Measurements from ENCODE around the gene BCAM.

DNA sequence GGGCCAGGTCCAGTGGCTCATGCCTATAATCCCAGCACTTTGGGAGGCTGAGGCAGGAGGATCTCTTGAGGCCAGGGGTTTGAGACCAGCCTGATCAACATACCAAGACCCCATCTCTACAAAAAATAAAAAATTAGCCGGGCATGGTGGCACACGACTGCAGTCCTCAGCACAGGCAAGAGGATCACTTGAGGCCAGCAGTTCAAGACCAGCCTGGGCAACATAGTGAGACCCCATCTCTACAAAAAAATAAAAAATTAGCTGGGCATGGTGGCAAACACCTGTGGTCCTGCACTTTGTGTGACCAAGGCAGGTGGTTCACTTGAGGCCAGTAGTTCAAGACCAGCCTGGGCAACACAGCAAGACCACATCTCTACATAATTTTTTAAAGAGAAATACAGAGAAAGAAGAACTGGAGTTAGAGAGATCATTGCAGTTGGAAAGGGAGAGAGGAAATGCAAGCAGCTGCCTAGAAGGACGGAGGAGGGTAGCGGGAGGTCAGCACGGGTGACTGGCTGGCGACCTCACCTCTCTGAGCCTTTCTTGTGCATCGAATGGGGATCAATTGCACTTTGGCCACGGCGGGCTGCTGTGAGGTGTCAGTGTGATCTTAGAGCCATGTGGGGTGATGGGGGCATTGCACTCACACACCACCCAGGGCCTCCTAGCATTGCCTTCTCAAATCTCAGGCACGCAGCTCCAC is 13.9 kb downstream of the BCAM start:
- TF ChIP-seq, protein P1, sequence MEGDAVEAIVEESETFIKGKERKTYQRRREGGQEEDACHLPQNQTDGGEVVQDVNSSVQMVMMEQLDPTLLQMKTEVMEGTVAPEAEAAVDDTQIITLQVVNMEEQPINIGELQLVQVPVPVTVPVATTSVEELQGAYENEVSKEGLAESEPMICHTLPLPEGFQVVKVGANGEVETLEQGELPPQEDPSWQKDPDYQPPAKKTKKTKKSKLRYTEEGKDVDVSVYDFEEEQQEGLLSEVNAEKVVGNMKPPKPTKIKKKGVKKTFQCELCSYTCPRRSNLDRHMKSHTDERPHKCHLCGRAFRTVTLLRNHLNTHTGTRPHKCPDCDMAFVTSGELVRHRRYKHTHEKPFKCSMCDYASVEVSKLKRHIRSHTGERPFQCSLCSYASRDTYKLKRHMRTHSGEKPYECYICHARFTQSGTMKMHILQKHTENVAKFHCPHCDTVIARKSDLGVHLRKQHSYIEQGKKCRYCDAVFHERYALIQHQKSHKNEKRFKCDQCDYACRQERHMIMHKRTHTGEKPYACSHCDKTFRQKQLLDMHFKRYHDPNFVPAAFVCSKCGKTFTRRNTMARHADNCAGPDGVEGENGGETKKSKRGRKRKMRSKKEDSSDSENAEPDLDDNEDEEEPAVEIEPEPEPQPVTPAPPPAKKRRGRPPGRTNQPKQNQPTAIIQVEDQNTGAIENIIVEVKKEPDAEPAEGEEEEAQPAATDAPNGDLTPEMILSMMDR (IDR thresholded peaks at IDR 0.05), result no peak
- TF ChIP-seq POLR2A (IDR thresholded peaks at IDR 0.05; ENCODE audit: low read depth) (no peak), EP300 (IDR thresholded peaks at IDR 0.05) (no peak)
